ENCODE results near the gene EVPL. TPM values are rescaled to one million over a fixed set of nuclear protein-coding genes. Genes with fewer than 3 reads are reported as not detected.

The EVPL gene
- polyA plus RNA-seq, 1 donor (not counting 4 experiments of a cell fraction or from before 2014, with no cell fraction given): 7.6 TPM

DNA sequence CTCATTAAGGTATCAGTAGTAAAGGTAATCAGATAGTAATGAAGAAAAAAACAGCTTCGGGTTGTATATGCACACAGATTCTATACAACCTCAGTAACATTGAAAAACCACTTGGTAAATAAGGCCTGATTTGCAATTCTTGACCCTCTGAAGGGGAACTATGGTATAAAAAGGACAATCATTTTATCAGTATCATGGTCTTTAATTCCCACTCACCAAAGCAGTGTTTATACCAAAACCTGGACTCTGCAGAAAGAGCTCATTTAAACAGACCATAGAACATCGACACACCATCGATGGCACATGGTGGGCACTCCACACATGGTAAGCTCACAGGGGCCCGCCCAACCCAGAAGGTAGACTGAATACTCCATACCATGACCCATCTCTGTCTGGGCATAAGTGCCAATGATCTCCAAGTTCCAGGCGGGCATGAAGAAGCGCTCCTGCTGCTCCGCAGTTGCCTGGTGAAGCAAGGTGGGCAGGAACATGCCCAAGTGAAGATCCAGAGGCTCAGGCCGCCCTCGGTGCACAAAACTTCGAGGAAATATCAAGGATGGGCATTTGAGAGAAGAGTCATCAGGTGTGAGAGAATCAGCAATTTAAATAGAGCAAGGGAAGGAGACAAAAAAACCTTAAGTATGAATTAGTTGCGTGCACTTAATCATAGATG is 67.1 kb downstream of the EVPL start:
- Histone ChIP-seq H3K9ac (ENCODE audit: control insufficient read depth, extremely low read depth, insufficient read depth, low read length) (no peak overlapping the region), H3K79me2 (ENCODE audit: control insufficient read depth, insufficient read depth, low read length) (no peaks in the 10 kb centered on the region), H2AFZ (ENCODE audit: control insufficient read depth, low read length) (no peak overlapping the region), H3K9me3 (ENCODE audit: control insufficient read depth, low read depth, low read length) (no peaks in the 10 kb centered on the region), H3K27ac (ENCODE audit: control insufficient read depth, insufficient read depth, low read length) (no peak overlapping the region), H3K27me3 (ENCODE audit: control insufficient read depth, extremely low read depth, insufficient read depth, low read length) (no peaks in the 10 kb centered on the region), H4K20me1 (ENCODE audit: control insufficient read depth, extremely low read depth, insufficient read depth, low read length) (no peaks in the 10 kb centered on the region), H3K4me3 (ENCODE audit: control insufficient read depth in 2 of 3, extremely low read depth in 1 of 3, insufficient read depth in 2 of 3, low read depth in 1 of 3, low read length in 3 of 3) (no peak overlapping the region), H3K36me3 (ENCODE audit: control insufficient read depth in 2 of 2, extremely low read depth in 1 of 2, insufficient read depth in 2 of 2, low read length in 2 of 2) (peaks cover 5 to 7% of the 10 kb centered on the region in 2 experiments), H3K9me1 (ENCODE audit: control insufficient read depth, extremely low read depth, insufficient read depth, low read length) (no peaks in the 10 kb centered on the region), H3K4me1 (ENCODE audit: control insufficient read depth, extremely low read depth, insufficient read depth, low read length) (no peaks in the 10 kb centered on the region), H3K4me2 (ENCODE audit: control insufficient read depth, extremely low read depth, insufficient read depth, low read depth, low read length) (no peak overlapping the region)
- DNase-seq (ENCODE audit: low read depth, low spot score) (no peak), FAIRE-seq (no peak)
- dilution Hi-C loops (cut with MboI; ENCODE audit: extremely low pct_ligation_motif_present, low sequenced_read_pairs): no loop called here
- TF ChIP-seq, protein P1, sequence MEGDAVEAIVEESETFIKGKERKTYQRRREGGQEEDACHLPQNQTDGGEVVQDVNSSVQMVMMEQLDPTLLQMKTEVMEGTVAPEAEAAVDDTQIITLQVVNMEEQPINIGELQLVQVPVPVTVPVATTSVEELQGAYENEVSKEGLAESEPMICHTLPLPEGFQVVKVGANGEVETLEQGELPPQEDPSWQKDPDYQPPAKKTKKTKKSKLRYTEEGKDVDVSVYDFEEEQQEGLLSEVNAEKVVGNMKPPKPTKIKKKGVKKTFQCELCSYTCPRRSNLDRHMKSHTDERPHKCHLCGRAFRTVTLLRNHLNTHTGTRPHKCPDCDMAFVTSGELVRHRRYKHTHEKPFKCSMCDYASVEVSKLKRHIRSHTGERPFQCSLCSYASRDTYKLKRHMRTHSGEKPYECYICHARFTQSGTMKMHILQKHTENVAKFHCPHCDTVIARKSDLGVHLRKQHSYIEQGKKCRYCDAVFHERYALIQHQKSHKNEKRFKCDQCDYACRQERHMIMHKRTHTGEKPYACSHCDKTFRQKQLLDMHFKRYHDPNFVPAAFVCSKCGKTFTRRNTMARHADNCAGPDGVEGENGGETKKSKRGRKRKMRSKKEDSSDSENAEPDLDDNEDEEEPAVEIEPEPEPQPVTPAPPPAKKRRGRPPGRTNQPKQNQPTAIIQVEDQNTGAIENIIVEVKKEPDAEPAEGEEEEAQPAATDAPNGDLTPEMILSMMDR (optimal IDR thresholded peaks at IDR 0.05 in 1 of 3, IDR thresholded peaks at IDR 0.05 in 1 of 3, conservative IDR thresholded peaks at IDR 0.05 in 1 of 3; ENCODE audit: extremely low read depth in 1 of 3, insufficient read depth in 2 of 3, low read length in 3 of 3): no peak
- no peak for TF ChIP-seq EZH2 (IDR thresholded peaks at IDR 0.05; ENCODE audit: low read length)

DNA sequence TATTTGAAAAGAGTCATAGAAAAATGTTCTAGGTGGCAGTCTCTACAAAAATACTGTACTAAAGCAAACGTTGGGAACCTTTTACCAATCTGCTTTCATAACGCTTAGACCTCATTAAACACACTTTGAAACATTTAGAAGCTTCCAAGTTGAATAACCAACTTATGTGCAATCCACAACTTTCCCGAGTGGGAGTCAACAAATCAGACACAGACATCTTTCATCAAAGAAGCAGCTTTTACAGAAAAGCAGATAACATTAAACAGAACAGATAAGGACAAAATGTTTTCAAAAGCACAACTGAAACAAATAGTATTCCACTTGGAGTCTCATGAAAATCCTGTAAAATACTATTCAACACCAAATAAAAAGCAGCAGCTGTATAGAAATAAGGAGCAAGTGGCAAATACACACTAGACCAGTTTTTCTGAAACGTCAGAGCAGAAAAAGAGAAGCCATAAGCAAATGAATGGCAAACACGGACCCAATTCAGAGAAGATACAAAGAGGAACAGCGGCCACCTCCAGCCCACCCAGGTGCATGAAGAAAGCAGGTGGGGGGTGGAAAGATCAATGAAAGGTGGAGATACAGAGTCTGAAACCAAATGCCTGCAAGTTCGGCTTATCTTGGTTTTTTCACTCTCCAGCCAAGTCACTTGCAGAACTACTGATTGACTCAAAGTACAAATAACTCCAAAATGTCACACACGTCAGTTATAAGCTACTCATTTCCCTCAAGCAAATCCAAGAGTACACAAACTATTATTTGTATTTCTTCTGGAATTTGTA is 67.9 kb downstream of the EVPL start:
- H2AFZ ChIP-seq (ENCODE audit: control insufficient read depth, low read length): no peak overlapping the region
- TF ChIP-seq EZH2 (IDR thresholded peaks at IDR 0.05; ENCODE audit: low read length): no peak
- TF ChIP-seq, protein P1 (optimal IDR thresholded peaks at IDR 0.05 in 1 of 3, IDR thresholded peaks at IDR 0.05 in 1 of 3, conservative IDR thresholded peaks at IDR 0.05 in 1 of 3; ENCODE audit: extremely low read depth in 1 of 3, insufficient read depth in 2 of 3, low read length in 3 of 3): no peak
- H3K79me2 ChIP-seq (ENCODE audit: control insufficient read depth, insufficient read depth, low read length): no peaks in the 10 kb centered on the region
- no peak overlapping the region for H3K4me3 ChIP-seq (ENCODE audit: control insufficient read depth in 2 of 3, extremely low read depth in 1 of 3, insufficient read depth in 2 of 3, low read depth in 1 of 3, low read length in 3 of 3)
- H4K20me1 ChIP-seq (ENCODE audit: control insufficient read depth, extremely low read depth, insufficient read depth, low read length): no peaks in the 10 kb centered on the region
- no peak overlapping the region for H3K4me2 ChIP-seq (ENCODE audit: control insufficient read depth, extremely low read depth, insufficient read depth, low read depth, low read length)
- no peaks in the 10 kb centered on the region for H3K9me1 ChIP-seq (ENCODE audit: control insufficient read depth, extremely low read depth, insufficient read depth, low read length)
- H3K4me1 ChIP-seq (ENCODE audit: control insufficient read depth, extremely low read depth, insufficient read depth, low read length): no peaks in the 10 kb centered on the region
- H3K9ac ChIP-seq (ENCODE audit: control insufficient read depth, extremely low read depth, insufficient read depth, low read length): no peak overlapping the region
- H3K27ac ChIP-seq (ENCODE audit: control insufficient read depth, insufficient read depth, low read length): no peak overlapping the region
- peaks cover 5 to 7% of the 10 kb centered on the region in 2 experiments for H3K36me3 ChIP-seq (ENCODE audit: control insufficient read depth in 2 of 2, extremely low read depth in 1 of 2, insufficient read depth in 2 of 2, low read length in 2 of 2)
- FAIRE-seq (no peak), DNase-seq (ENCODE audit: low read depth, low spot score) (no peak)
- no peaks in the 10 kb centered on the region for H3K9me3 ChIP-seq (ENCODE audit: control insufficient read depth, low read depth, low read length)
- dilution Hi-C loops (cut with MboI; ENCODE audit: extremely low pct_ligation_motif_present, low sequenced_read_pairs): no loop called here
- H3K27me3 ChIP-seq (ENCODE audit: control insufficient read depth, extremely low read depth, insufficient read depth, low read length): no peaks in the 10 kb centered on the region

Other genes with a start within 250 kb of the EVPL start
- gene UNK, start 242.5 kb downstream of the EVPL start, polyA plus RNA-seq: 10.4 to 13.0 TPM (median 10.9 TPM) in 3 replicates
- 0.25 to 0.79 TPM (median 0.36 TPM) in 3 replicates for gene UNC13D, start 182.9 kb downstream of the EVPL start, polyA plus RNA-seq
- 17.0 to 41.4 TPM (median 23.3 TPM) in 3 replicates for gene WBP2, start 172.0 kb downstream of the EVPL start, polyA plus RNA-seq
- 9.4 to 20.7 TPM (median 10.9 TPM) in 3 replicates for gene TRIM47, start 148.7 kb downstream of the EVPL start, polyA plus RNA-seq
- gene TRIM65, start 130.4 kb downstream of the EVPL start, polyA plus RNA-seq: 7.4 to 10.6 TPM (median 7.8 TPM) in 3 replicates
- gene MRPL38, start 122.4 kb downstream of the EVPL start, polyA plus RNA-seq: 25.2 to 33.8 TPM (median 30.0 TPM) in 3 replicates
- gene FBF1, start 86.3 kb downstream of the EVPL start, polyA plus RNA-seq: 3.0 to 6.2 TPM (median 4.3 TPM) in 3 replicates
- gene ACOX1, start 48.1 kb downstream of the EVPL start, polyA plus RNA-seq: 29.7 to 42.8 TPM (median 31.8 TPM) in 3 replicates
- gene TEN1, start 48.1 kb downstream of the EVPL start, polyA plus RNA-seq: 11.7 to 22.3 TPM (median 15.6 TPM) in 3 replicates
- gene CDK3, start 26.5 kb downstream of the EVPL start, polyA plus RNA-seq: 1.8 to 3.6 TPM (median 2.0 TPM) in 3 replicates
- 59.0 to 87.1 TPM (median 81.3 TPM) in 3 replicates for gene SRP68, start 45.2 kb upstream of the EVPL start, polyA plus RNA-seq
- gene GALR2, start 47.5 kb upstream of the EVPL start, polyA plus RNA-seq: 0.06 TPM in 1 of 3 replicates, not detected in the others
- not detected in 3 replicates for gene ZACN, start 51.9 kb upstream of the EVPL start, polyA plus RNA-seq
- 60.6 to 90.9 TPM (median 61.0 TPM) in 3 replicates for gene EXOC7, start 76.5 kb upstream of the EVPL start, polyA plus RNA-seq
- 0.01 to 0.03 TPM (median 0.02 TPM) in 3 replicates for gene FOXJ1, start 113.9 kb upstream of the EVPL start, polyA plus RNA-seq
- gene RNF157, start 213.2 kb upstream of the EVPL start, polyA plus RNA-seq: not detected in 3 replicates
- gene UBALD2, start 238.0 kb upstream of the EVPL start, polyA plus RNA-seq: 9.4 to 33.9 TPM (median 28.7 TPM) in 3 replicates